ENCODE measurements around the gene TPPP3.

TPPP3 gene

GRCh38 chr16:67403976-67404555 lies 10.8 kb upstream of the TPPP3 start:
- DNase-seq: no peak

- DNase-seq: no peak
These were observed 7.6 kb upstream of the TPPP3 start for GRCh38 chr16:67400901-67401300.

- DNase-seq: no peak
These were observed 6.7 kb upstream of the TPPP3 start for GRCh38 chr16:67399749-67400704.

GRCh38 chr16:67399218-67399733 lies 6.0 kb upstream of the TPPP3 start:
- DNase-seq: peak; percentile 37

GRCh38 chr16:67398546-67399217 lies 5.4 kb upstream of the TPPP3 start:
- DNase-seq: no peak

- DNase-seq: no peak
These were observed 4.7 kb upstream of the TPPP3 start for GRCh38 chr16:67397812-67398545.

GRCh38 chr16:67397036-67397801 lies 3.9 kb upstream of the TPPP3 start:
- no peak for DNase-seq

GRCh38 chr16:67396159-67397035 lies 3.1 kb upstream of the TPPP3 start:
- no peak for DNase-seq

- no peak for DNase-seq
These were observed 2.3 kb upstream of the TPPP3 start for GRCh38 chr16:67395458-67396158.

GRCh38 chr16:67395105-67395457 lies 1.8 kb upstream of the TPPP3 start:
- DNase-seq: no peak

- DNase-seq: peak; percentile 13
These were observed 1.1 kb upstream of the TPPP3 start for GRCh38 chr16:67394155-67395104.

- no peak for DNase-seq
These were observed 473 bp upstream of the TPPP3 start for GRCh38 chr16:67393788-67394154.

- DNase-seq: no peak
These were observed 818 bp downstream of the TPPP3 start for GRCh38 chr16:67392301-67393059.

- peak; percentile 5 for DNase-seq
These were observed 1.6 kb downstream of the TPPP3 start for GRCh38 chr16:67391424-67392300.

GRCh38 chr16:67390816-67391423 lies 2.4 kb downstream of the TPPP3 start:
- DNase-seq: no peak

GRCh38 chr16:67389911-67390815 lies 3.1 kb downstream of the TPPP3 start:
- DNase-seq: peak; percentile 13

Measured in CD4-positive, alpha-beta T cell treated with Interleukin-21 for 1 hour (primary cell).